Measurements from ENCODE around the gene ODC1.

The ODC1 gene

GRCh38 chr2:10415640-10416039 lies 32.5 kb downstream of the ODC1 start:
- no peak for TF ChIP-seq NFIC (IDR thresholded peaks at IDR 0.05)

GRCh38 chr2:10415048-10415447 lies 33.1 kb downstream of the ODC1 start:
- no peak for TF ChIP-seq TCF12 (IDR thresholded peaks at IDR 0.05; ENCODE audit: low read depth)

GRCh38 chr2:10414591-10414990 lies 33.5 kb downstream of the ODC1 start:
- no peak for TF ChIP-seq ZBTB7A (IDR thresholded peaks at IDR 0.05; ENCODE audit: low read depth)
- TF ChIP-seq NFIC (IDR thresholded peaks at IDR 0.05), result 0 out of 2 replicates have a peak, but pooled peaks have one; percentile 37

DNA sequence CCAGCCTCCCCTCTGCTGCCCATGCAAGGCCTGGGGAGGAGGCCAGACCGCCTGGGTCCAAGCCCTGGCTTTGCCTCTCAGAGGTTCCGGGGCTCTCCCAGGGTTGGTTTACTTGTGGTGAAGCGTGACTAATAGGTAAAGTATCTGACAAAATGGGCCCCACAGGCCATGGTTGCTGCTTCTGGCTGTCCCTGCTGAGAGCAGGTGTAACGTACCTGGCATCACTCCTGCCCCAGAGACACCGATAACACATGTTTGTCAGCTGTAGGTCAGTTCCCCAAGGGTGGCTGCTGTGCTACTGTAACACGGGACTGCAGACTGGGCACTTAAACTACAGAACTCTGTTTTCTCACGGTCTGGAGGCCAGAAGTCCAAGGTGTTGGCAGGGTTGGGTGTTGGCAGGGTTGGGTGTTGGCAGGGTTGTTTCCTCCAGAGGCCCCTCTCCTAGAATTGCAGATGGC lies 34.1 kb downstream of the ODC1 start:
- TF ChIP-seq CREB1 (IDR thresholded peaks at IDR 0.05; ENCODE audit: low read depth), result no peak
- no peak for TF ChIP-seq ZBTB7A (IDR thresholded peaks at IDR 0.05; ENCODE audit: low read depth)
- TF ChIP-seq REST (IDR thresholded peaks at IDR 0.05; ENCODE audit: low read depth), result no peak
- TF ChIP-seq EP300 (IDR thresholded peaks at IDR 0.05; ENCODE audit: borderline replicate concordance), result no peak
- TF ChIP-seq YY1 (IDR thresholded peaks at IDR 0.05; ENCODE audit: low read depth), result peak; percentile 62; the same call in 1 of the 2 replicates
- TF ChIP-seq, protein P1, sequence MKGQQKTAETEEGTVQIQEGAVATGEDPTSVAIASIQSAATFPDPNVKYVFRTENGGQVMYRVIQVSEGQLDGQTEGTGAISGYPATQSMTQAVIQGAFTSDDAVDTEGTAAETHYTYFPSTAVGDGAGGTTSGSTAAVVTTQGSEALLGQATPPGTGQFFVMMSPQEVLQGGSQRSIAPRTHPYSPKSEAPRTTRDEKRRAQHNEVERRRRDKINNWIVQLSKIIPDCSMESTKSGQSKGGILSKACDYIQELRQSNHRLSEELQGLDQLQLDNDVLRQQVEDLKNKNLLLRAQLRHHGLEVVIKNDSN (IDR thresholded peaks at IDR 0.05), result no peak
- 0 out of 2 replicates have a peak, but pooled peaks have one; percentile 25 for TF ChIP-seq CEBPB (IDR thresholded peaks at IDR 0.05)
- no peak for TF ChIP-seq TAF1 (IDR thresholded peaks at IDR 0.05; ENCODE audit: low read depth)
- TF ChIP-seq NFIC (IDR thresholded peaks at IDR 0.05), result peak; percentile 66
- TF ChIP-seq FOXM1 (IDR thresholded peaks at IDR 0.05; ENCODE audit: borderline replicate concordance, low read depth), result no peak
- TF ChIP-seq EGR1 (IDR thresholded peaks at IDR 0.05), result no peak
- TF ChIP-seq, protein P2, sequence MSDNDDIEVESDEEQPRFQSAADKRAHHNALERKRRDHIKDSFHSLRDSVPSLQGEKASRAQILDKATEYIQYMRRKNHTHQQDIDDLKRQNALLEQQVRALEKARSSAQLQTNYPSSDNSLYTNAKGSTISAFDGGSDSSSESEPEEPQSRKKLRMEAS (IDR thresholded peaks at IDR 0.05), result no peak
- TF ChIP-seq TCF12 (IDR thresholded peaks at IDR 0.05; ENCODE audit: low read depth), result peak; percentile 81
- TF ChIP-seq TEAD4 (IDR thresholded peaks at IDR 0.05), result peak; percentile 55
- peak; percentile 12; the same call in 1 of the 2 replicates for TF ChIP-seq RAD21 (IDR thresholded peaks at IDR 0.05; ENCODE audit: low read depth)

- TF ChIP-seq ZBTB7A (IDR thresholded peaks at IDR 0.05; ENCODE audit: low read depth) (no peak), TAF1 (IDR thresholded peaks at IDR 0.05; ENCODE audit: low read depth) (no peak), YY1 (IDR thresholded peaks at IDR 0.05; ENCODE audit: low read depth) (no peak), TCF12 (IDR thresholded peaks at IDR 0.05; ENCODE audit: low read depth) (no peak)
- TF ChIP-seq, protein P2 (IDR thresholded peaks at IDR 0.05), result no peak
Measured at GRCh38 chr2:10413503-10413902, 34.6 kb downstream of the ODC1 start.

- TF ChIP-seq RAD21 (IDR thresholded peaks at IDR 0.05; ENCODE audit: low read depth) (no peak), TEAD4 (IDR thresholded peaks at IDR 0.05) (no peak), TCF12 (IDR thresholded peaks at IDR 0.05; ENCODE audit: low read depth) (no peak), EGR1 (IDR thresholded peaks at IDR 0.05) (no peak), TAF1 (IDR thresholded peaks at IDR 0.05; ENCODE audit: low read depth) (no peak), YY1 (IDR thresholded peaks at IDR 0.05; ENCODE audit: low read depth) (peak; percentile 89), CREB1 (IDR thresholded peaks at IDR 0.05; ENCODE audit: low read depth) (peak; percentile 52; the same call in 1 of the 2 replicates), CEBPB (IDR thresholded peaks at IDR 0.05) (no peak)
- TF ChIP-seq, protein P1 (IDR thresholded peaks at IDR 0.05), result peak; percentile 96
Measured at GRCh38 chr2:10412380-10412779, 35.7 kb downstream of the ODC1 start.

- TF ChIP-seq CEBPB (IDR thresholded peaks at IDR 0.05) (no peak), REST (IDR thresholded peaks at IDR 0.05; ENCODE audit: low read depth) (no peak), TEAD4 (IDR thresholded peaks at IDR 0.05) (no peak), NFIC (IDR thresholded peaks at IDR 0.05) (no peak), YY1 (IDR thresholded peaks at IDR 0.05; ENCODE audit: low read depth) (no peak), CREB1 (IDR thresholded peaks at IDR 0.05; ENCODE audit: low read depth) (no peak)
Measured at GRCh38 chr2:10411557-10411956, 36.6 kb downstream of the ODC1 start.

All from Ishikawa (cell line).